ENCODE results near the gene S1PR5. TPM values are rescaled to one million over a fixed set of nuclear protein-coding genes. Genes with fewer than 3 reads are reported as not detected.

S1PR5 gene
- total and polyA plus RNA-seq, 2 experiments from 2014 or later: 0.60 to 0.75 TPM

GRCh38 chr19:10508036-10508435 is 9.2 kb downstream of the S1PR5 start:
- Histone ChIP-seq H3K9me3 (ENCODE audit: low read depth) (no peaks in the 10 kb centered on the region), H3K36me3 (no peaks in the 10 kb centered on the region), H3K4me1 (ENCODE audit: low read depth) (peaks cover 7% of the 10 kb centered on the region), H3K4me3 (no peak overlapping the region), H3K27ac (no peak overlapping the region), H3K27me3 (peaks cover 12% of the 10 kb centered on the region)
- TF ChIP-seq CTCF (IDR thresholded peaks at IDR 0.05; ENCODE audit: low read depth, low read length): no peak
- DNase-seq (ENCODE audit: low read depth in 1 of 2, low spot score in 1 of 2): no peak

GRCh38 chr19:10505583-10506229 is 11.5 kb downstream of the S1PR5 start:
- TF ChIP-seq CTCF (IDR thresholded peaks at IDR 0.05; ENCODE audit: low read depth, low read length): peak; percentile 89
- Histone ChIP-seq H3K4me3 (no peak overlapping the region), H3K27ac (no peak overlapping the region), H3K27me3 (no peaks in the 10 kb centered on the region), H3K9me3 (ENCODE audit: low read depth) (no peaks in the 10 kb centered on the region), H3K36me3 (no peaks in the 10 kb centered on the region), H3K4me1 (ENCODE audit: low read depth) (peaks cover 7% of the 10 kb centered on the region)
- peak; percentile 75 to 76 for DNase-seq (ENCODE audit: low read depth in 1 of 2, low spot score in 1 of 2)

GRCh38 chr19:10503002-10503789 is 14.1 kb downstream of the S1PR5 start, which contains the start of gene KEAP1:
KEAP1 (minus strand) TSS chr19:10503356; CDS start chr19:10500033, 3,323 bp downstream.
- H3K36me3 ChIP-seq: peaks cover 2% of the 10 kb centered on the region
- H3K27me3 ChIP-seq: no peaks in the 10 kb centered on the region
- H3K27ac ChIP-seq: peak within 1 kb of the TSS; percentile 85
- no peaks in the 10 kb centered on the region for H3K4me1 ChIP-seq (ENCODE audit: low read depth)
- peak in 1 of 2 donors; percentile 38 for DNase-seq (ENCODE audit: low read depth in 1 of 2, low spot score in 1 of 2)
- H3K9me3 ChIP-seq (ENCODE audit: low read depth): no peaks in the 10 kb centered on the region
- peak within 1 kb of the TSS; percentile 85 for H3K4me3 ChIP-seq
- no peak for TF ChIP-seq CTCF (IDR thresholded peaks at IDR 0.05; ENCODE audit: low read depth, low read length)

GRCh38 chr19:10502524-10503001 is 14.7 kb downstream of the S1PR5 start:
- peak; percentile 1 for TF ChIP-seq CTCF (IDR thresholded peaks at IDR 0.05; ENCODE audit: low read depth, low read length)

GRCh38 chr19:10501971-10502523 is 15.2 kb downstream of the S1PR5 start:
- H3K27ac ChIP-seq: peak overlapping the region; percentile 85
- H3K9me3 ChIP-seq (ENCODE audit: low read depth): no peaks in the 10 kb centered on the region
- DNase-seq (ENCODE audit: low read depth in 1 of 2, low spot score in 1 of 2): peak; percentile 40 to 44
- H3K4me3 ChIP-seq: peak overlapping the region; percentile 85
- no peaks in the 10 kb centered on the region for H3K27me3 ChIP-seq
- TF ChIP-seq CTCF (IDR thresholded peaks at IDR 0.05; ENCODE audit: low read depth, low read length): peak; percentile 4
- peaks cover 7% of the 10 kb centered on the region for H3K36me3 ChIP-seq
- H3K4me1 ChIP-seq (ENCODE audit: low read depth): no peaks in the 10 kb centered on the region

More at GRCh38 chr19:10502524-10503001, 14.7 kb downstream of the S1PR5 start:
- peaks cover 4% of the 10 kb centered on the region for H3K36me3 ChIP-seq
- H3K27me3 ChIP-seq: no peaks in the 10 kb centered on the region
- H3K4me1 ChIP-seq (ENCODE audit: low read depth): no peaks in the 10 kb centered on the region
- H3K4me3 ChIP-seq: peak overlapping the region; percentile 85
- no peaks in the 10 kb centered on the region for H3K9me3 ChIP-seq (ENCODE audit: low read depth)
- peak; percentile 91 to 97 for DNase-seq (ENCODE audit: low read depth in 1 of 2, low spot score in 1 of 2)
- peak overlapping the region; percentile 85 for H3K27ac ChIP-seq

Measured in cardiac muscle cell (in vitro differentiated cells and primary cell).